ENCODE results near the gene TSPAN31.

Gene TSPAN31

DNA sequence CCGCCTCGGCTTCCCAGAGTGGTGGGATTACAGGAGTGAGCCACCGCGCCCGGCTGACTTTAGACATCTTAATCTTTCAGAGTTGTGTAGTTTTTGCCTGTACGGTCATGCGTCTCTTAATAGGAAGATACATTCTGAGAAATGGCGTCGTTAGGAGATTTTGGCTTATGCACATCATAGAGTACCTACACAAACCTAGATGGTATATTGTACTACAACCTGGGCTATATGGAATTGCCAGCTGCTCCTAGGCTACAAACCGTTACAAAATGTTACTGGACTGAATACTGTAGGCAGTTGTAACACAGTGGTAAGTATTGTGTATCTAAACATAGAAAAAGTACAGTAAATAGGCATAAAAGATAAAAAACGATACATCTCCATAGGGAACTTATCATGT lies 39.0 kb downstream of the TSPAN31 start:
- TF ChIP-seq, protein P1, sequence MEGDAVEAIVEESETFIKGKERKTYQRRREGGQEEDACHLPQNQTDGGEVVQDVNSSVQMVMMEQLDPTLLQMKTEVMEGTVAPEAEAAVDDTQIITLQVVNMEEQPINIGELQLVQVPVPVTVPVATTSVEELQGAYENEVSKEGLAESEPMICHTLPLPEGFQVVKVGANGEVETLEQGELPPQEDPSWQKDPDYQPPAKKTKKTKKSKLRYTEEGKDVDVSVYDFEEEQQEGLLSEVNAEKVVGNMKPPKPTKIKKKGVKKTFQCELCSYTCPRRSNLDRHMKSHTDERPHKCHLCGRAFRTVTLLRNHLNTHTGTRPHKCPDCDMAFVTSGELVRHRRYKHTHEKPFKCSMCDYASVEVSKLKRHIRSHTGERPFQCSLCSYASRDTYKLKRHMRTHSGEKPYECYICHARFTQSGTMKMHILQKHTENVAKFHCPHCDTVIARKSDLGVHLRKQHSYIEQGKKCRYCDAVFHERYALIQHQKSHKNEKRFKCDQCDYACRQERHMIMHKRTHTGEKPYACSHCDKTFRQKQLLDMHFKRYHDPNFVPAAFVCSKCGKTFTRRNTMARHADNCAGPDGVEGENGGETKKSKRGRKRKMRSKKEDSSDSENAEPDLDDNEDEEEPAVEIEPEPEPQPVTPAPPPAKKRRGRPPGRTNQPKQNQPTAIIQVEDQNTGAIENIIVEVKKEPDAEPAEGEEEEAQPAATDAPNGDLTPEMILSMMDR (IDR thresholded peaks at IDR 0.05; ENCODE audit: low read depth, low read length) = no peak
- DNase-seq (ENCODE audit: extremely low read depth, low read depth) = no peak

DNA sequence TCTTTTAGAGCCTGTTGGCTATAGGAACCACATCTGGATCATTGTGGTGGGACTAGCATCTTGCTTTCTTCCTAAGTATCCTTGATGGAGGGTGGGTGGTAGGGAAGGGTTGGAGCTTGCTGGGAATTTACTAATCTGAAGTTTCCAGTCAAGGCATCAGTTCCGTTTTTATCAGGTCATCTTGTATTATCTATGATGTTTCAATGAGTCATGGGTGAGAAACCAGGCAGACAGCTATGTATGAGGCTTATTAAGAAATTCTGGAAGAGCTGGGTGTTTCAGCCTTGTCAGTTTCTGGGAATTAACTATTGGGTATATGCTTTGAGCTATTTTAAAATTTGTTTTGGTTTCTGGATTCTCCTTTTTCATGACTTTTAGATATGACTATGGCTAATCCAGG lies 49.1 kb downstream of the TSPAN31 start:
- TF ChIP-seq, protein P1 (IDR thresholded peaks at IDR 0.05; ENCODE audit: low read depth, low read length) = no peak
- DNase-seq (ENCODE audit: extremely low read depth, low read depth) = no peak

DNA sequence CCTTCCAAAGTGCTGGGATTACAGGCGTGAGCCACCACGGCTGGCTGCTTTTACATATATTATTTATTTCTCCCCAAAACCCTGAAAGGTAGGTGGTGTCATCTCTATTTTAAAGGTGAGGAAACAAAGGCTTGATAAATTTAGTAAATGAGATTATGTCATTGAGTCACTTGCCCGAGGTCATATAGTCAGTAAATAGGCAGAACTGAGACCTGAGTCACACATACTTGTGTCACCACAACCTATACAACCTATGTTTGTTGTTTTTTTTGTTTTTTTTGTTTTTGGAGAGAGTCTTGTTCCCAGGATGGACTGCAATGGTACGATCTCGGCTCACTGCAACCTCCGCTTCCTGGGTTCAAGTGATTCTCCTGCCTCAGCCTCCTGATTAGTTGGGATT lies 50.5 kb downstream of the TSPAN31 start:
- TF ChIP-seq, protein P1 (IDR thresholded peaks at IDR 0.05; ENCODE audit: low read depth, low read length) = no peak
- no peak for DNase-seq (ENCODE audit: extremely low read depth, low read depth)

- no peak for DNase-seq (ENCODE audit: extremely low read depth, low read depth)
- TF ChIP-seq, protein P1 (IDR thresholded peaks at IDR 0.05; ENCODE audit: low read depth, low read length) = no peak
Measured at GRCh38 chr12:57796996-57797395, 52.2 kb downstream of the TSPAN31 start.

DNA sequence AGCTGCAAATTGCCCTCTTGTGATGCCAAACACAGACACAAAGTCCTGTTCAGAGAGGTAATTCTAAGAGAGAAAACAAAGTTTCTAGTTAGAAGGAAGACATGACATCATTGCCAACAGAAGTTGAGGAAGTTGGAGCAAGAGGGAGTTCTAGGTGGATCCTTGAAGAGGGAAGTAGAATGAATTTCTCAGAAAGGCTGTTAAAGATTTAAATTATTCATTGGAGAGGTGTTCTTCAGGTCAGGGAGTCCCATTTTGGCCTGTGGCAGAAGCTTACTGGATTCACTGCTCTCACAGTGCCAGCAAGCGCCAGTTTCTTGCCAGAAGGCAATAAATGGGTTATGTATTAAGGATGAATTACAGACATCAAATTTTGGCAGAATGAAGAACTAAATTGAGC lies 53.1 kb downstream of the TSPAN31 start:
- TF ChIP-seq, protein P1 (IDR thresholded peaks at IDR 0.05; ENCODE audit: low read depth, low read length) = no peak
- no peak for DNase-seq (ENCODE audit: extremely low read depth, low read depth)
